GM21515 (cell line): ENCODE data around the gene SEMG1.

ENCODE experiments used
- ATAC-seq: cut with Tn5 transposase; IDR thresholded peaks from one replicate; pipeline ENCODE4 v1.9.1; 2021; ENCODE audit not compliant: unreplicated experiment

The SEMG1 gene, protein sequence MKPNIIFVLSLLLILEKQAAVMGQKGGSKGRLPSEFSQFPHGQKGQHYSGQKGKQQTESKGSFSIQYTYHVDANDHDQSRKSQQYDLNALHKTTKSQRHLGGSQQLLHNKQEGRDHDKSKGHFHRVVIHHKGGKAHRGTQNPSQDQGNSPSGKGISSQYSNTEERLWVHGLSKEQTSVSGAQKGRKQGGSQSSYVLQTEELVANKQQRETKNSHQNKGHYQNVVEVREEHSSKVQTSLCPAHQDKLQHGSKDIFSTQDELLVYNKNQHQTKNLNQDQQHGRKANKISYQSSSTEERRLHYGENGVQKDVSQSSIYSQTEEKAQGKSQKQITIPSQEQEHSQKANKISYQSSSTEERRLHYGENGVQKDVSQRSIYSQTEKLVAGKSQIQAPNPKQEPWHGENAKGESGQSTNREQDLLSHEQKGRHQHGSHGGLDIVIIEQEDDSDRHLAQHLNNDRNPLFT

DNA sequence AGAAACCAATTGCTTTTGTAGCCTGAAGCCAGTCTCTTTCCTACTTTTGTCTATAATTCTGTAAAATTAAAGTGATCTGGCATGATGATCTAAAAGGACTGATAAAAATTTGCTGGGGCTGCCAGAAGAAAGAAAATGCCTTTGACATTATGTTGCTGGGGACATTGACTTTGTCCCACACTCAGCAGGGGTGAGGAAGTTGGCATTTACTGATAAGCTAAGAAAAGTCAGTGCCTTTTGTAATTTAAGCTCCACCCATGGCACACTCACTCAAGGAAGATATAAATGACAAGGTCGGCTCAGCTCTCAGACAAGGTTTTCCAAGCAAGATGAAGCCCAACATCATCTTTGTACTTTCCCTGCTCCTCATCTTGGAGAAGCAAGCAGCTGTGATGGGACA, at the start of gene SEMG1:
TSS of gene SEMG1 (plus strand) at position 309 of the 400 bp plus-strand sequence. CDS start at position 330, 21 bp downstream.
- ATAC-seq, result no peak

DNA sequence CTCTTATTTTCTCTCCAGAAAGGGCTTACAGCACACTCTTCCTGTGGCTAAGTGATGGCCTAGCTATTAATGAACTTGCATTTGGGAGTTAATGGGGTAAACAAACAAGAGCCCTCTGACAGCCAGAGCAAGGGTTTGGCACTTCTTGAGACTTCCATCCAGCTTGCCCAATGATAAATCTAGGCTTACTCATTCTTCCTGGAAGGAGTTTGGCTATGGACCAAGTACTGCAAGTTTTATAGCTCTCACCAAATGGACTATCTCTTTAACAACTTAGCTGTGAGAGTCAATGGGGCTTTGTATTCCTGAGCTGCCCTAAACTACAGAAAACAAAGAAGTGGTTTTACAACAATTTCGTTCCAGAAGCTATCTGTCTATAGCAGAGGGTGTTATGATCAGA, 48.9 kb upstream of the SEMG1 start:
- no peak for ATAC-seq

DNA sequence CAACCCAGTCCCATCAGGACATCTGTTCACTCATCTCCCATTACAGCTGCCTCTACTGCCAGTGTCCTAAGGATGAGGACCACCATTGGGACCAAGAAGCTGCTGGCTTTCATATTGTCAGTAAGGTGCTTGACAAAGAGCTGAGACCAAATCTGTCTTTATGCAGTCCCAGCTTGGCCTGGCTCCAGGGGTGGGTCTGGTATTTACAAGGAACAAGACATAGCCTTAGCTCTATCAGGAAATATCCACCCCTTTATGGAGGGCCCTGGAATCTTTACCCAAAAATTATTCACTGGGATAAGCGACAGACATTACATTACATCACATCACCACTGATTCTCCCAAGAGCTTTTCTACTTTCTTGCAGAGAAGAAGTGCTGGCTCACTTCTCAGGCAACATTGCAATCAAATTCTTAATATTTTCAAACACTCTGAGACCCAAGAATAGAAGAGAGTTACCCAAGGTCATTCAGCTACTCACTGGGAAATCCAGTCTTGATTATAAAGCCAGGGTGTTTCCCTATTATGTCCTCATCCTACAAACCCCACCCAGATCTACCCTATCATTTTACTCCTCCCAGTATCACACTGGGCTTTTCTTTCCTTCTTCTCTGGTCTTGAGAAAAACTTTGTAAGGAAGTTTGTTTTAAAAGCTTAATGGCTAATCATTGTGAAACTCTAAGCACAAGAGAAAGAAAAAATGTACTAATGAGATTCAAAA, 43.6 kb upstream of the SEMG1 start:
- no peak for ATAC-seq

DNA sequence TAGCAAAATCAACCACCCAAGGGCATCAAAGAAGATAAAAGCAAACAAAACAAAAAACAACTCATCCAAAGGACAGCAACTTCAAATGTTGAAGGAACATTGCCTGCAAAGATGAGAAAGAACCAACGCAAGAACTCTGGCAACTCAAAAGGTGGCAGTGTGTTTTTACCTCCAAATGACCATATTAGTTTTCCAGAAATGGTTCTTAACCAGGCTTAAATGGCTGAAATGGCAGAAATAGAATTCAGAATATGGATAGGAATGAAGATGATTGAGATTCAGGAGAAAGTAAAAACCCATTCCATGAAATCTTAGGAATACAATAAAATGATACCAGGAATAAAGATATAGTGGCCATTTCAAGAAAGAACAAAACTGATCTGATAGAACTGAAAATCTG, 41.9 kb upstream of the SEMG1 start:
- no peak for ATAC-seq

DNA sequence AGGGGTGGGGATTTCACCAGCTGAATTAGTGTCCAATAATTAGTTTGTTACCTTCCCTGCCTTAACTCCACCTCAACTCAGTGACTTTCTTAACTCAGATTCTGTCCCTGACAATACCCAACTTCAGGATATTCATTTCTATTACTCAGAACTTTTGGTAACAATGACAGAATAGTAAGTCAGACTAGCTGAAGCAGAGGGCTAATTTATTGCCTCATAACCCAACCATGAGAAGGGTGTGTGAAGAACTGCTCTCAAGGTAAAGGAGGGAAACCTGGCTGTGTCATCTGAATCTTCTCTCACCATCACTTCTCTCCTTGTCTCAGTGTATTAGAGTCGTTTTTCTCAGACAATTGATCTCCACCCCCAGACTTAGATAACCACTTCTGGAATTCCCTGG, 33.3 kb upstream of the SEMG1 start:
- ATAC-seq, result no peak

DNA sequence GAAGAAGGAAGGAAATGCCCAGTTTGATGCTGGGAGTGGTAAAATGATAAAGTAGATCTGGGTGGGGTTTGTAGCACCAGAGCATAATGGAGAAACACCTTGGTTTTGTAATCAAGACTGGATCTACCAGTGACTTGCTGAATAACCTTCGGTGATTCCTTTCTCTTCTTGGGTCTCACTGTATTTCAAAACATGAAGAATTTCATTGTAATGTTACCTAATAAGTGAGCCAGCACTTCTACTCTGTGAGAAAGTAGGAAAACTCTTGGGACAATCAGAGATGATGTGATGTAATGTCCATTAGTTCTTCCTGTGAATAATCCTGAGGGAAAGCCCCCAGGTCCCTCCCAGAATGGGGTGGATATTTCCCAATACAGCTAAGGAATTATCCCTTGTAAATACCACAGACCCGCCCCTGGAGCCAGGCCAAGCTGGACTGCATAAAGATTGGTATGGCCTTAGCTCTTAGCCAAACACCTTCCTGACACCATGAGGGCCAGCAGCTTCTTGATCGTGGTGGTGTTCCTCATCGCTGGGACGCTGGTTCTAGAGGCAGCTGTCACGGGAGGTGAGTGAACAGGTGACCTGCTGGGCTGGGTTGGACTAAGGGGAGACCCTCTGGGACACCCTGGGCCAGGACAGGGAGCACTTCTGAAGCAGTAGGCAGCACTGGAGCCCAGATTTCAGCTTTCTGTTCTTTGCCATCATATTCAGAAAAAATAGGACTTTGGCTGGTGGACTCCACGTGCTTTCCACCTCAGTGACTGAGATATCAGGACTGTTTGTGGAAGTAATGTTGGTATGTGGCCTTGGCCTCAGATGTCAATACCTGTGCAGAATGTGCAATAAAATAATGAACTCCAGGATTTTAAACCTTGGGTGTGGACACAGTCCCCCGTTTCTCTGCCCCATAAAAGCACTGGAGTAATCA, 32.1 kb upstream of the SEMG1 start, which contains the start of gene PI3:
TSS of gene PI3 (plus strand) at position 469 of the 931 bp plus-strand sequence. CDS start at position 490, 21 bp downstream.
- ATAC-seq, result no peak

DNA sequence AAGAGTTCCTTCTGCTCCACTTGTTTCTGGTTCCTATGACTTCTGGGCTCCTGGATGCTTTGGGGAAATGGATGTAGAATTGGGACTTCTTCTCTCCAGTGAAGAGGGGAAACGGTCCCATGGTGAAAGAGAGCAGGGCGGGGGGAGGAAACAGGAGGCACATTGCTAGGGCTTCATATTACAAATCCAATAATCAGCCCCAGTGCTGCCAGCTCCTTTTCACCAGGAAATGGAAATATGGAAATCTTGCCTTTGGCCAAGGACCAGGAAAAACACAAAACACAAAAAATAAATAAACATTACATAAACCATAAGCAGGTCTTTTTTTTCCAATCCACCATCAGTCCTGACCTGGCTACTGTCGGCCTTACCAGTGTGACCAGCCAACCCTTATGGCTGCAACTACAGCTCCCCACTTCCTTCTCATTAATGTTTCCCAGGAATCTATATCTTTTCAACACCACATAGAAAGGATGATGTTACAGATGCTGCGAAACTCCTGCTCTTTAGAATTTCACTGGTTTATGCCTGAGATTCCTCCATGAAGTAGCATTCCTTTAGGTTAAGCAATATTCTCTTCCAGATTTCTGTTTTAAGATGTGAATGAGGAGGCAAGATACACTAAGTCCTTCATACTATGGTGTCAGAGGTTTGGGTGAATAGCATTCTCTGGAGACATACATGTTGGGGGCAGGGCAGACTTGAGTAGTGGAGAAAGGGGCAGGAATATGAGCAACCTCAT, 30.1 kb upstream of the SEMG1 start:
- ATAC-seq, result no peak

DNA sequence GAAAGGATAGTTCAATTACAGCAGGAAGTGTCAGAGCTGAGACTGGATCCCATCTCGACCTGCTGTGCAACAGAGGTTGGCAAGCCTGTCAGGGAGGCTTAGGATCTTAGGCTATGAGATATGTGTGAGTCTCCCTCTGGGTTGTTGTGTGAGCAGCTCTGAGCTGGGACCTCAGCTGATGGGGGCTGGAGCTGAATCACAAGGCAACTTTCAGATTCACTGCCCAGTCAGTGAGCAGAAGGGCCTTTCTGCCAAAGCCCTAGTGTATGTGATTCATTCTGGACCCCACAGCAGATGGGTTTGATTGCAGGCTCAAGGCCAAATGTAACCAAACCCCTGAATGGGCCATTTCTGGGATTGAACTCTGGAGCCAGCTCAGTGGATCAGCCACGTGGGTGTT, 27.7 kb upstream of the SEMG1 start:
- ATAC-seq, result no peak

DNA sequence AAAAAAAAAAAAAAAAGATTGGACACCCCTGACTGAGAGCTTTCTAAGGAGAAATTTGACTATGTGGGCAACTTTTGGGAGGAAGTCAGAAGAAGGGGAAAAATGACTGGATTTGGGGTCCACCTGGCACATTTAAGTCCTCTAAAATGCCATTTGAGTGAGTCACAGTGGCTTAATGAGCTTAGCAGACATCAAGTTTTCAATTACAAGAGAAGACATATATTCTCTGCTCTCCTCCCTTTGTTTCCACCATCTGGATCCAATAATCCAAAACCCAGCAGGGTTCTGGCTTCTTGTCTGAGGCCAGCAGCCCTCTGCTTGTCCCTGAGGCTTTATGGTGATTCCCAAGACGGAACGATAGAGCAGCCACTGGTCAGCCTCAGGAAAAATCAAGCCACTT, 25.2 kb upstream of the SEMG1 start:
- ATAC-seq, result no peak

DNA sequence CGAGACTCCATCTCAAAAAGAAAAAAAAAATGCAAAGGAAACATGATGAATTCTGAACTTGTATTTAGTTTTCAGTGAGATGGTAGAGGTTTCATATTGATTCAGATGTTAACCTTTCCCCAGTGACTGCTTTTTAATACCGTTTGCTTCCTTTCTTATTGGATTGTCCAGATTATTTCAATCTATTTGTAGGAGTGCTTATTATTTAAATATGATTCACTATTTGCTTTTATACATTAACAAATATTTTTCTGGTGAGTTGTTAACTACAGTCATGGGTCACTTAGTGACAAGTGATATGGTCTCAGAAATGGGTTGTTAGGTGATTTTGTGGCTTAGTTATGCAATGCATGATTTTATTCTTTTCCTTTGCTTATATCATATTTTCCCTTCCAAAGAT, 23.7 kb upstream of the SEMG1 start:
- ATAC-seq, result no peak

DNA sequence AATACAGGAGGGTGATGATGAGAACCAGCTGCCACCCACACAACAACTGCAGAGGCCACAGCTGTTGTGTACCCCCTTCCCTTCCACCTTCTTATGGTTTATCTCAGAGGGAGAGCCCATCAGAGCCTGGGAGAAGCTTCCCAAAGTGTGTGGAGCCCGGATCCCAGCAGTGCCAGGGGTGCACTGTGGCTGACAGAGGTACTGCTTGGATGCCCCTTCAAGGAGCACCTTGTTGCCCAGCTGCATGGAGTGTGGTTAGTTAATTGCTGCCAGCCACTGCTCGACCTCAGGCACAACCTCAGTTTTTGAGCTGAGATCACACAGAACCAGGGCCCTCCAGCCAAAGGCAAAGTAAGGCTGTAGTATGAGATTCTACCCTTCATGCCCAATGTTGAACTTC, 19.1 kb upstream of the SEMG1 start:
- ATAC-seq, result no peak

DNA sequence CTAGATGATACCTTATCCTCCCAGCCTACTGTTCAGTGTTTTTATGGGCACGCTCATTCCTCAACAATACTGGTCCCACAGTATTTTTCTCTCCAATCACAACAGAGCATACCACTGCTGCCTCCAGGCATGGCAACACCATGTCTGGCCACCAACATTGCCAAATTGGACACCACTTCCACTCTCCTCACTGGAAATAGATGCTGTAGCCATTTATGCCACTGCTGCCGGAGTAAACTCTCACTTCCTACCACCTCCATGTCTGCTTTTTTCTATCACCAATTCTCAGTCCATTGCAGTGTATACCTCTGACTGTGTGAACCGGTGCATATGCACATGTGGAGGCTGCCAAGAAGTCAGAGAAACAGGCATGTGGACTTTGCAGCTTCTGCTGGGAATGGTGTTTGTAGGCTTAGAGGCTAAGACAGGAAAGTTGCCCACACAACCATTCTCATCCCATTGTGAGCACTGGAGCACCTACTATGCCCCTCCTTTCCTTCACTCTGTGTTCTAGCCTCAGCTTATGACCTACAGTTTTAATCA, 17.7 kb upstream of the SEMG1 start:
- no peak for ATAC-seq

DNA sequence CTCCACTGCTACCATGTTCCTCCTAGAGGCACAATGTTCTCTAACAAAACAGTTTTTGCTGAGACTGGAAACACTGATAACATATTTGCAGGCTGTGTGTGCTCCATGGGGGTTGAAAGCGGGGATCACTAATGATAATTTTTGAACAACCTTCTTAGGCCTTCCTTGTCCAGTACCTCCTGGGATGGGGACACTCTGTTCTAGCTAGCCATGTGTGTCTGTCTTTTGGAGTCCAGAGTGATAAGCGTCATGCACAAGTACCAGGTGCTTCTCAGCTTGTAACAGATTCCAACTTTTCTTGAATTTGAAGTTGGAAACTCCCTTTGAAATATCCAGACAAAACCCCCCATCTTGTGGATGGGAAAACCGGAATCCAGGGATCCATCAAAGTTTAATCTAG, 17.0 kb upstream of the SEMG1 start:
- no peak for ATAC-seq

DNA sequence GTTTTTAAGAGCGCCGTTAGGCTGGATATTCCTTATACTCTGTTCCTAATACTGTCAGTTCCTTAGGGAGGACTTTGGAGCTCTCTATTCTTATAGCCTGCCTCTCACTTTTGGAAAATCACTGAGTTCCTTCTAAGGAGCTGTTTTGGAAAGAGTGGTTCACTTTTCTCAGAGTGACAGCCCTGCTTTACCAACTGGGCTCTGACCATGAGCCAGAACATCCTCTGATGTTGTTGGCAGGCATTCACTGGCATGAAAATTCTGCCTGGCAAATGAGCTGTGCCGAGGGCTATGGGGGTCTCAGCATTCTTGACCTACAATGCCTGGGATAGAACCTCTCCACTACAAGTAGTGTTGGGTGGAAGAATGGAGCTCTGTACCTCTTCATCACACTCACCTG, 14.9 kb upstream of the SEMG1 start:
- no peak for ATAC-seq

DNA sequence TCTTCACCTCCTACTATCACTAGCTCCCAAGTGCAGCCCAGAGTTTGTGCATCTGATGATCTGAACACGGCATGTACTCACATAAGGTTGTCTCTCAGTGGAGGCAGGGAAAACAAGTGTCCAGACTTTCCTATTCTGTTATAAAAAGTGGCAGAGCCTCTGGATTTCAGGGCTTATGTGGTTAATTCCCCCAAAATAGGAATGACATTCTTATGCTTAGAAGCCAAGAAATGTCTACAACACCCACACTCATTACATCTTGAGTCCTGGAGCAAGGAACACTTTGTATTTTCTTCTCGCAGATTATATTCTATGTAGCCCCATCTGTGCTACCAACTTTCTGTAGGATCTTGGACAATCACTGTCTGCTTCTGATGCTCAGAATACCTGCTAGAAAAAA, 13.5 kb upstream of the SEMG1 start:
- no peak for ATAC-seq

DNA sequence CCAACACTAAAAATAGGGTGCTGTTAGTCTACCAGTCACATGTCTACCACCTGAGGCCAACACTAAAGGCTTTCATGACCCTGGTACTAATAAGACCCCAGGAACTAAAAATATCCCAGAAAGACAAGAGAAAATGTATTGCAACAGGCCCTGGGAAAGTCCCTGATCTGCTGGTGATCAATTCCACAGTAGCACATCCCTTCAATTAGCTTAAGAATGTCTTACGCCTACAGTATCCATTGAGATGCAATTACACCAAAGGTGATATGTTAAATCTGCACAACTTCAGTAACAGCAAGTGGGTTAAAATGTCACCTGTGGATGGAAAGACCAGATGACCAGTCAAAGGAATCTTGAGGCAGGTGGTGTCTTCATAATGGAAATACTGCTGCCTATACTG, 3.1 kb downstream of the SEMG1 start:
- ATAC-seq, result no peak

DNA sequence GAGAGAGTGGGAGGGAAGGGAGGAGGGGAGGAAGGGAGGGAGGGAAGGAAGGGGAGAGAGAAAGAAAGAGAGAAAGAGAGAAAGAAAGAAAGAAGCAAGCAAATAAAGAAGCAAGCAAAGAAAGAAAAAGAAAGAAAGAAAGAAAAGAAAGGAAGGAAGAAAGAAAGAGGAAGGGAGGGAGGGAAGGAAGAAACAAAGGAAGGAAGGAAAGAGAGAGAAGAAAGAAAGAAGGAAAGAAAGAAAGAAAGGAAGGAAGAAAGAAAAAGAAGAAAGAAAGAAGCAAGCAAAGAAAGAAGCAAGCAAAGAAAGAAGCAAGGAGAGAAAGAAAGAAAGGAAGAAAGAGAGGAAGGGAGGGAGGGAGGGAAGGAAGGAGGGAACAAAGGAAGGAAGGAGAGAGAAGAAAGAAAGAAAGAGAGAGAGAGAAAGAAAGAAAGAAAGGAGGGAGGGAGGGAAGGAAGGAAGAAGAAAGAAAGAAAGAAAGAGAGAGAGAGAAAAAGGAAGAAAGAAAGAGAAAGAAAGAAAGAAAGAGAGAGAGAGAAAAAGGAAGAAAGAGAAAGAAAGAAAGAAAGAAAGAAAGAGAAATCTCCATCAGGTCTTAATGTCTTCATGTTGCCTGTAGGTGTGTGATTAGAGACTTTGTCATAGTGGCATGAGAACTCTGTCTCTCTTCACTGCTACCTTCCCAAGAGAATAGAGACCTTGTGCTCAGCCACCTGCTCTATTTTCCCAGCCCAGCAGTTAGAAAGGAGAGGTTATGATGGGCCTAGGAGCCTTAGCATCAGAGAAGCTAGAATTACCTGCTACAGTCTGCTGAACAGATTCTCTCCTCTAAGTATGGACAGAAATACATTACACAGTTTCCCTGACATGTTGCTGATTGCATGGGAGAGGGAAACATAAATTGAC, 5.0 kb downstream of the SEMG1 start:
- no peak for ATAC-seq

DNA sequence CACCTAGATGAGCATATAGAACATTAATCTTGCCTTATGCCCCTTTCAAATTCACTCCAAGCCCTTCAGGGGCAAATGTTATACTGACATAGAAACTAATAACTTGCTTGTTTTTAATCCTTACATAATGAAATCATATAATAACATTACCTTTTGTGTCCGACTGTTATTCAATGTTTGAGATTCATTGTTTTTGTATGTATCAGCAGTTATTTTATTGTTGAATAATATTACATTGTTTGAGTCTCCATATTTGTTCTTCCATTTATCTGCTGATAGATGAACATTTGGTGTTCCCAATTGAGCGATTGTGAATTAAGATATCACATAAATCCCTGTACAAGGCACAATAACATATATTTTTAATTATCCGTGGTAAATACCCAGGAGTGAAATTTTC, 6.0 kb downstream of the SEMG1 start:
- no peak for ATAC-seq

DNA sequence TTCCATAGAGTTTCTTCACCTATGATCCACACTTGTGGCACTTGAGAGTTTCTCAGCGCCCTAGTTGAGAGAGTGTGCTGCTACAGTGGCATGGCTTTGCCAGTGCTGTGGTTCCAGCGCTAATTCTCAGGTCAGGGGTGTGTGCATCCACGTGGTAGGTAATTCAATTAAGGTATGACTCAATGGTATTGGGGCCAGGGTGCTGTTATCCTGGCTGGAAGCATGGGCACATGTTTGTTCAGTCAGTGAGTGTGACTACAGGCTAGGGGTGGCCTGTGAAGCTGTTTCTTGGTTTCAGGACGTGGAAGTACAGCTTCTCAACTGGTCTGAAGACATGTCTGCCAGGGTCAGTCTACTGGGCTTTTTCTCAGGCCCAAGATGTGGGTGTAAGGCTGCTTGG, 11.3 kb downstream of the SEMG1 start:
- no peak for ATAC-seq
